Measurements from ENCODE around the gene OR1L8. TPM values are rescaled to one million over a fixed set of nuclear protein-coding genes. Genes with fewer than 3 reads are reported as not detected.

OR1L8 gene
- total and polyA plus RNA-seq, 3 experiments from 2014 or later: not detected

DNA sequence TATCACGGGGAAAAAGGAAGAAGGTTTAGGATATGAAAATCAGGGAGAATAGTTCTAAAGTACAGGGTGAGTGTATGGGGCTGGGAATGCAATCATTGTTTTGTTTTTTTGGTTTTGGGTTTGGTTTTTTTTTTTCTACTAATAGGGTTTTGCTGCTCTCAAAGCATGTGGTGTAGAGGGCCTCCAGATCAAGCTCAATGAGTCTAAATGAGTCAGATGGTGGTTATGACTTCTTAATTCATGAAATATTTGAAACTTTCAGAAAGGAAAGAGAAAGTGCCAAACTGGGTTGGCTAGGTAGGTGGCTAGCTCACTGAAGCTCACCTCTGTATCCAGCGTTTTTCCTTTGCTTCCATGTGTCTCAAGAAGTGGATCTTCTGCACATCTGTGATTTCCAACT lies 10.7 kb downstream of the OR1L8 start:
- no peak overlapping the region for H3K4me3 Mint-ChIP-seq

DNA sequence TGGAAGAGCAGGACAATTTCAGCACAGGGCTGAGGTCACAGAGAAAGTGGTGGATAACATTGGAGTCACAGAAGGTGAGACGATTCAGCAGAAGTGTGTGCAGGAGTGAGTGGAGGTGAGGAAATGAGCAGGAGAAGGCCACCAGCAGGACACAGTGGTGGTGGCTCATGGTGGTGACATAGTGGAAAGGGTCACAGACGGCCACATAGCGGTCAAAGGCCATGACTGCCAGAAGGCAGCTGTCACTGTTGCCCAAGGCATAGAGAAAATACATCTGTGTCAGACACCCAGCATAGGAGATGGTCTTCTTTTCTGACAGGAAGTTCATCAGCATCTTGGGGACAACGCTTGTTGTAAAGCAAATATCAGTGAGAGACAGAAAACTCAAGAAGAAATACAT lies 15.3 kb downstream of the OR1L8 start:
- no peaks in the 10 kb centered on the region for H3K36me3 ChIP-seq (ENCODE audit: insufficient read depth, low read length)
- no peaks in the 10 kb centered on the region for H3K27me3 ChIP-seq (ENCODE audit: insufficient read depth, low read length, poor library complexity, severe bottlenecking)
- no peaks in the 10 kb centered on the region for H3K4me1 Mint-ChIP-seq
- H3K27ac ChIP-seq (ENCODE audit: low read depth, low read length): no peak overlapping the region
- H3K9me3 ChIP-seq (ENCODE audit: low read length): no peaks in the 10 kb centered on the region
- no peak overlapping the region for H3K4me3 ChIP-seq (ENCODE audit: low read length)
- CTCF ChIA-PET: no interaction called here
- DNase-seq: no peak
- peaks cover 3 to 21% of the 10 kb centered on the region in 2 donors for H3K27me3 Mint-ChIP-seq
- POLR2A ChIA-PET: no interaction called here
- H3K27ac Mint-ChIP-seq: no peak overlapping the region
- H3K4me1 ChIP-seq (ENCODE audit: insufficient read depth, low read length): no peaks in the 10 kb centered on the region
- no peak overlapping the region for H3K4me3 Mint-ChIP-seq
- peaks cover 0 to 1% (median 0%) of the 10 kb centered on the region in 3 donors for H3K36me3 Mint-ChIP-seq
- H3K9me3 Mint-ChIP-seq: peaks cover 0 to 5% (median 2%) of the 10 kb centered on the region in 5 donors

More for the DNA sequence above, 10.7 kb downstream of the OR1L8 start:
- Mint-ChIP-seq H3K9me3 (no peaks in the 10 kb centered on the region), H3K4me1 (no peaks in the 10 kb centered on the region), H3K27me3 (peaks cover 0 to 6% of the 10 kb centered on the region in 2 donors), H3K36me3 (peaks cover 0 to 1% (median 0%) of the 10 kb centered on the region in 3 donors), H3K27ac (no peak overlapping the region)
- no peak overlapping the region for H3K27ac ChIP-seq (ENCODE audit: low read depth, low read length)
- no peak overlapping the region for H3K4me3 ChIP-seq (ENCODE audit: low read length)
- POLR2A ChIA-PET: no interaction called here
- CTCF ChIA-PET: no interaction called here
- H3K27me3 ChIP-seq (ENCODE audit: insufficient read depth, low read length, poor library complexity, severe bottlenecking): no peaks in the 10 kb centered on the region
- DNase-seq: no peak
- no peaks in the 10 kb centered on the region for H3K4me1 ChIP-seq (ENCODE audit: insufficient read depth, low read length)
- H3K9me3 ChIP-seq (ENCODE audit: low read length): no peaks in the 10 kb centered on the region
- H3K36me3 ChIP-seq (ENCODE audit: insufficient read depth, low read length): no peaks in the 10 kb centered on the region

DNA sequence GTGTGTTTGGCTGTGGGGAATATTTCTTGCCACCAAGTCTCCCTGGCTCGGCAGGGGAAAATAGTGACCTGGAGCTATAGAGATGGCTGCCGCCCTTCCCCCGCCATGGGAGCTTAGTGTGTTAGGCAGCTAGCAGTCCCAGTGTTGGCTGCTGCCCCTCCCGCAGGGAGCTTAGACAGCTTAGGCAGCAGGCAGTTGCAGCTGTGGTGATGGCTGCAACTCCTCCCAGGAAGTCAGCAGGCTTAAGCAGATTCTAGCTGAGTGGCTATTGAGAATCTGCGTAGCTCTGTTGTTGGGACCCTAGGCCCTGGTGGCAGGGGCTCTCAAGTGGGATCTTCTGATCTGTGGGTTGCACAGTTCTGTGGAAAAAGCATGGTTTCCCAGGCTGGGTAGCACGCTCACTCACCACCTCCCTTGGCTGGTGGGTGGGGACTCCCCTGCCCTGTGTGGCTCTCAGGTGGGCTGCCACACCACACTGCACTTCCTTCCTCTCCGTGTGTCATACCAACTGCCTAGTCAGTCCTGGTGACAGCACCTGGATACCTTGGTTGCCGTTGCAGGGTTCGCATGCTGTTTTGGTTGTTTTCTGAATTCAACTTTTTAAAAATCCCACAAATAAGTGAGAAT lies 20.9 kb downstream of the OR1L8 start:
- Histone ChIP-seq H3K27me3 (ENCODE audit: insufficient read depth, low read length, poor library complexity, severe bottlenecking) (no peaks in the 10 kb centered on the region), H3K9me3 (ENCODE audit: low read length) (no peaks in the 10 kb centered on the region), H3K4me3 (ENCODE audit: low read length) (no peak overlapping the region), H3K4me1 (ENCODE audit: insufficient read depth, low read length) (no peaks in the 10 kb centered on the region), H3K36me3 (ENCODE audit: insufficient read depth, low read length) (no peaks in the 10 kb centered on the region), H3K27ac (ENCODE audit: low read depth, low read length) (no peak overlapping the region)
- CTCF ChIA-PET: no interaction called here
- Mint-ChIP-seq H3K36me3 (peaks cover 0 to 1% (median 0%) of the 10 kb centered on the region in 3 donors), H3K27me3 (peaks cover 8 to 25% of the 10 kb centered on the region in 2 donors), H3K4me3 (peak overlapping the region in 3 of 7 donors; percentile 3 to 44 (median 25)), H3K27ac (peak overlapping the region in 1 of 8 donors; percentile 17), H3K4me1 (peaks cover 0 to 5% (median 4%) of the 10 kb centered on the region in 3 donors), H3K9me3 (peaks cover 2 to 11% (median 4%) of the 10 kb centered on the region in 5 donors)
- POLR2A ChIA-PET: no interaction called here
- peak in 1 of 5 donors; percentile 2 for DNase-seq

DNA sequence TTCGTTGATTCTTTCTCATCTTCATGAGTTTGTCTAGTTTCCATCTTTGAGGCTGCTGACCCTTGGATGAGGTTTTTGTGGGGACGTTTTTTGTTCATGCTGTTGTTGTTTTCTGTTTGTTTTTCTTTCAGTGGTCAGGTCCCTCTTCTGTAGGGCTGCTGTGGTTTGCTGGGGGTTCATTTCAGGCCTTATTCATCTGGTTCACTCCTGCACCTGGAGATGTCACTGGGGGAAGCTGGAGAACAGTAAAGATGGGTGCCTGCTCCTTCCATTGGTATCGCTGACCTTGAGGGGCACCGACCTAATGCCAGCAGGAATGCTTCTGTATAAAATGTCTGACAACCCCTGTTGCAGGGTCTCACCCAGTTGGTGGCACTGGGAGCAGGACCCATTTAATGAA lies 21.7 kb downstream of the OR1L8 start:
- Histone ChIP-seq H3K27me3 (ENCODE audit: insufficient read depth, low read length, poor library complexity, severe bottlenecking) (no peaks in the 10 kb centered on the region), H3K4me1 (ENCODE audit: insufficient read depth, low read length) (no peaks in the 10 kb centered on the region), H3K9me3 (ENCODE audit: low read length) (no peaks in the 10 kb centered on the region), H3K27ac (ENCODE audit: low read depth, low read length) (no peak overlapping the region), H3K36me3 (ENCODE audit: insufficient read depth, low read length) (no peaks in the 10 kb centered on the region), H3K4me3 (ENCODE audit: low read length) (no peak overlapping the region)
- ChIA-PET CTCF (no interaction called here), POLR2A (no interaction called here)
- Mint-ChIP-seq H3K4me3 (no peak overlapping the region), H3K27me3 (peaks cover 8 to 25% of the 10 kb centered on the region in 2 donors), H3K9me3 (peaks cover 2 to 11% (median 4%) of the 10 kb centered on the region in 5 donors), H3K4me1 (peaks cover 0 to 5% (median 4%) of the 10 kb centered on the region in 3 donors), H3K36me3 (peaks cover 0 to 1% (median 0%) of the 10 kb centered on the region in 3 donors), H3K27ac (no peak overlapping the region)
- DNase-seq: no peak

DNA sequence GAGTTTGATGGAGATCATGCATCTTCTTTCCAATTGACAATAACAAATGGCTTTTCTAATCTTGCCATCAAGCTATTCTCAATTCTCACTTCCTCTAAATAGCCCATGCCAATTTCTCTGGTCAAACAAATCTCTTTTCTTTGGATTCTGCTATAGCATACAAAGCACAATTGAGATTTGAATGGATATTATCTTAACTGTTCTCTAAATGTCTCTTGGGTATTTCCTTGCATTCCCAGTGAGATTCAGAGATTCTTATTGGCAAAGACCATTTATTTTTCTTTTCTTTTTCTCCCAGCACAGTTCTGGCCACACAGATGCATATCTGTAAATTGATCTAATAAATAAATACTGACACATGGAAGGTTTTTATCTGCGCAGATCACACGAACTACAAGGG lies 30.4 kb downstream of the OR1L8 start, which contains the start of gene OR1N2:
Gene OR1N2, plus strand, starts transcription at position 301 of the 400 bp plus-strand sequence. CDS start 100 bp downstream, outside the sequence.
- Histone ChIP-seq H3K36me3 (ENCODE audit: insufficient read depth, low read length) (no peaks in the 10 kb centered on the region), H3K4me3 (ENCODE audit: low read length) (no peak within 1 kb of the TSS), H3K27ac (ENCODE audit: low read depth, low read length) (no peak within 1 kb of the TSS), H3K9me3 (ENCODE audit: low read length) (no peaks in the 10 kb centered on the region), H3K4me1 (ENCODE audit: insufficient read depth, low read length) (no peaks in the 10 kb centered on the region), H3K27me3 (ENCODE audit: insufficient read depth, low read length, poor library complexity, severe bottlenecking) (no peaks in the 10 kb centered on the region)
- Mint-ChIP-seq H3K27me3 (peaks cover 8 to 34% of the 10 kb centered on the region in 2 donors), H3K27ac (no peak within 1 kb of the TSS), H3K9me3 (peaks cover 0 to 8% (median 1%) of the 10 kb centered on the region in 5 donors), H3K36me3 (peaks cover 0 to 7% (median 0%) of the 10 kb centered on the region in 3 donors), H3K4me3 (no peak within 1 kb of the TSS), H3K4me1 (no peaks in the 10 kb centered on the region)
- no peak for DNase-seq
- ChIA-PET POLR2A (no interaction called here), CTCF (no interaction called here)

DNA sequence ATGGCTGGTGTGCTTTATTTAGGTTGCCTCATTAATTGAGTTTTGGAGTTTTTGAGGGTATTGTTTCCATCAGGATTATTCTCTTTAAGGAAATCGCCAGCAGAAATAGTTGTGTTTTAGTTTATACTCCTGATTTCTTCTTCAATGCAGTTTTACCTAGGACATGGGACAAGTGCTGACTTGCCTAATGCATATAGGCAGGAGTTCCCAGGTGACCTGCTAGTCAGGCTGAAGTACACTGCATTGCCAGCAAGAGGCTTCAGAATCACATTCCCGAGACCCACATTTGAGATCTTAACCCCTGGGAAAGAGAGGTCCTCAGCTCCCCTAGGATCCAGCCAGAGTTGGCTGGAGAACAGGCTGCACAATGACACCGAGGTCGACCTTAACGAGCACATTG lies 31.8 kb downstream of the OR1L8 start:
- H3K36me3 Mint-ChIP-seq: peaks cover 0 to 7% (median 0%) of the 10 kb centered on the region in 3 donors
- Histone ChIP-seq H3K4me3 (ENCODE audit: low read length) (no peak overlapping the region), H3K27me3 (ENCODE audit: insufficient read depth, low read length, poor library complexity, severe bottlenecking) (no peaks in the 10 kb centered on the region), H3K36me3 (ENCODE audit: insufficient read depth, low read length) (no peaks in the 10 kb centered on the region), H3K27ac (ENCODE audit: low read depth, low read length) (no peak overlapping the region), H3K9me3 (ENCODE audit: low read length) (no peaks in the 10 kb centered on the region), H3K4me1 (ENCODE audit: insufficient read depth, low read length) (no peaks in the 10 kb centered on the region)
- H3K27me3 Mint-ChIP-seq: peaks cover 8 to 39% of the 10 kb centered on the region in 2 donors
- ChIA-PET POLR2A (no interaction called here), CTCF (no interaction called here)
- H3K4me1 Mint-ChIP-seq: no peaks in the 10 kb centered on the region
- peaks cover 0 to 8% (median 1%) of the 10 kb centered on the region in 5 donors for H3K9me3 Mint-ChIP-seq
- no peak for DNase-seq
- no peak overlapping the region for H3K4me3 Mint-ChIP-seq
- H3K27ac Mint-ChIP-seq: no peak overlapping the region

DNA sequence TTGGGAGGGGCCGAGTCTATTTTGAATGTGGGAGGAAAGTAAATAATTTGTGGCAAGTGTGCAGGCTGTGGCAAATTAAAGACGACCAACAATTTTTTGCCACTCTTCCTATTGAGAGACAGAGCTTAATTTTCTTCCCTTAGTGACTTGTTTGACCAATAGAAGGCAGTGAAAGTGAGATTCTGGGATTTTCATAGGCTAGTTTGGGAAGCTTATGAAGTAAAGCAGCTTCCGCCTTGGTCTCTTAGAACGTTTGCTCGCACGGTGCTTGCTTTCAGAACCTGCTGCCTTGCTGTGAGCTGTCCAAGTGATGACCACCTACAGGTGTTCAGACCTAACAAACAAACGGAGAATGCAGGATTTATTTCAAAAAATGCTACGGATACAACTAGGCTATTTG lies 37.0 kb downstream of the OR1L8 start:
- Mint-ChIP-seq H3K36me3 (peaks cover 0 to 7% (median 0%) of the 10 kb centered on the region in 3 donors), H3K4me3 (no peak overlapping the region), H3K27ac (no peak overlapping the region), H3K4me1 (no peaks in the 10 kb centered on the region), H3K27me3 (peaks cover 11 to 34% of the 10 kb centered on the region in 2 donors), H3K9me3 (peaks cover 0 to 7% (median 1%) of the 10 kb centered on the region in 5 donors)
- Histone ChIP-seq H3K27ac (ENCODE audit: low read depth, low read length) (no peak overlapping the region), H3K9me3 (ENCODE audit: low read length) (no peaks in the 10 kb centered on the region), H3K36me3 (ENCODE audit: insufficient read depth, low read length) (no peaks in the 10 kb centered on the region), H3K4me1 (ENCODE audit: insufficient read depth, low read length) (no peaks in the 10 kb centered on the region), H3K27me3 (ENCODE audit: insufficient read depth, low read length, poor library complexity, severe bottlenecking) (no peaks in the 10 kb centered on the region), H3K4me3 (ENCODE audit: low read length) (no peak overlapping the region)
- ChIA-PET POLR2A (no interaction called here), CTCF (no interaction called here)
- no peak for DNase-seq

DNA sequence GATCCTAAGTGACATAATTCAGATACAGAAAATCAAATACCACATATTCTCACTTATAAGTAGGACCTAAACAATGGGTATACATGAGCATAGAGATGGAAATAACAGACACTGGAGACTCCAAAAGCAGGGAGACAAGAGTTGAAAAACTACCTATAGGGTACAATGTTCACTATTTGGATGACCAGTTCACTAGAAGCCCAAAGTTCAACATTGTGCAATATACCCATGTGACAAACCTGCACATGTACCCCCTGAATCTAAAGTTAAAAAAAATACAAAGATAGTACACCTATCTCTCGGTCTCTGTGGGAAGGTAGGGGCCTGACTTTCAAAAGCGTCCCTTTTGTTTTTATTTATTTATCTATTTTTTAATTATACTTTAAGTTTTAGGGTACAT lies 44.4 kb downstream of the OR1L8 start:
- no peak overlapping the region for H3K27ac ChIP-seq (ENCODE audit: low read depth, low read length)
- peaks cover 3 to 9% of the 10 kb centered on the region in 2 donors for H3K27me3 Mint-ChIP-seq
- H3K27me3 ChIP-seq (ENCODE audit: insufficient read depth, low read length, poor library complexity, severe bottlenecking): no peaks in the 10 kb centered on the region
- no peak for DNase-seq
- H3K9me3 Mint-ChIP-seq: peaks cover 0 to 5% (median 0%) of the 10 kb centered on the region in 5 donors
- no peak overlapping the region for H3K27ac Mint-ChIP-seq
- POLR2A ChIA-PET: no interaction called here
- no peaks in the 10 kb centered on the region for H3K9me3 ChIP-seq (ENCODE audit: low read length)
- no peaks in the 10 kb centered on the region for H3K36me3 ChIP-seq (ENCODE audit: insufficient read depth, low read length)
- no peaks in the 10 kb centered on the region for H3K4me1 Mint-ChIP-seq
- H3K36me3 Mint-ChIP-seq: no peaks in the 10 kb centered on the region
- no peak overlapping the region for H3K4me3 Mint-ChIP-seq
- H3K4me3 ChIP-seq (ENCODE audit: low read length): no peak overlapping the region
- CTCF ChIA-PET: no interaction called here
- no peaks in the 10 kb centered on the region for H3K4me1 ChIP-seq (ENCODE audit: insufficient read depth, low read length)
